HG03139 (cell line): ENCODE data around the gene ABLIM1.
"Not testable (repeated sequence)": the region's sequence is repeated elsewhere in the genome, so short reads cannot be mapped to it uniquely, and the experiment has no call there.

ENCODE experiments used
- ATAC-seq: cut with Tn5 transposase; IDR thresholded peaks from one replicate; pipeline ENCODE4 v1.9.1; 2021; ENCODE audit not compliant: unreplicated experiment

Gene ABLIM1

DNA sequence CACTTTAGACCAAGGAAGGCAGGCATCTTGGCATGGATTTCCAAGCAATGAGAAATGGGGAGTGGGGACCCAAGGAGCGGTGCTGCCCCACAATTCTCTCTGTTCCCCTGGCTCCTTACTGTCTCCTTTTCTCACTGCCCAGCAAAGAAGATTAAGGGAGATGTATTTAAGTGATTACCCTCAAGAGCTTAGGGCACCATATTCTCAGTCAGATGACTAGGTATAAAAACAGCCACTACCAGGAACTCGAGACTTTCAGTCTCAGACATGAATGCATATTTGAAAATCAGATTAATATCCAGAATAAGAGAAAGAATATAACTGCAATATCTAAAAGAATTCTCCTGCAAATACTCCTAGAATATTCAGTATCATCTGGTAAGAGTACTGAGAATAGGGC, at the start of gene ABLIM1:
ABLIM1 (minus strand) TSS at position 101 of the 400 bp plus-strand sequence; CDS start at position 26, 75 bp downstream.
- ATAC-seq, result no peak

DNA sequence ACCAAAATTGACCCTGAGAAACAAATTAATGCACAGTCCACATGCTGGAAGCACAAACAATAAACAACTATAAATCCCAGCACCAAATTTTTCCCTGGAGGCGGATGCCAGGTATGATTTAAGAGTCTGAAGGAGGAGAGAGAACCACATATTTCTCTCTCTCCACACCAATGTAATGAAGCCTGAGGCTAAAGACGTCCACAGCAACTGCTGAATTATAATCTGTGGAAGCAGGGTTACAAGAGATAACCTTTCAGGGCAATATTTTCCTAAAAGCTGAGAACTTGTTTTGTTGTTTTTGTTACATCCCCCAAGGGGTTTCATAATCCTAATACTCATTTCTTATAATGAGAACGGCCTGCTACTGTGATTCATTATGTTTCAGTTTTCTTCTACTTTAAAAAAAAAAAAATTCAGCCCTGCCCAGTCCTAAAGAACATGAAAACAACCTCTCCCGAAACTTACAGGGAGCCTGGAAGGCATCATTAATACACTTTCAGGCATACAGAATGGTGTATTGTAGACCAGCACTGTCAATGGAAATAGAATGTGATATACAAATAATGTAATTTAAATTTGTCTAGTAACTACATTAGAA, 48.5 kb upstream of the ABLIM1 start:
- ATAC-seq, result no peak

DNA sequence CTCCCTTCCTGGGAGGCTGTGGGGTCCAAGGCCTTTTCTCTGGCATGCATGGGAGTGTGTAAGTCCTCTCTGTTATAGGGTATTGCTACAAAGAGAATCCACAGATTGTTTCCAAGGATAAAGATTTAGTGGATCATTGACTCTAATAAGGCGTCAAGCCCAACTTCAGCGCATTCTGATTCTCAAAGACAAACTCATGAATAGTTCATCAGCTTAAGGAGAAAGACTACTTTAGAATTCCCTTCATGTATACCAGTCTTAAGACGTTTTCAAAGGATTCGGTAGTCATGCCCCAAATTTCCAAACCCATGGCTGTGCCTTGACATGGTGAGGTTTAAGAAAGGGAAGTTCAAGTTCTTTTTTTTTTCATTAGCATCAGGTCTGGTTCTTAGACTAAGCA, 46.6 kb upstream of the ABLIM1 start:
- ATAC-seq, result no peak

DNA sequence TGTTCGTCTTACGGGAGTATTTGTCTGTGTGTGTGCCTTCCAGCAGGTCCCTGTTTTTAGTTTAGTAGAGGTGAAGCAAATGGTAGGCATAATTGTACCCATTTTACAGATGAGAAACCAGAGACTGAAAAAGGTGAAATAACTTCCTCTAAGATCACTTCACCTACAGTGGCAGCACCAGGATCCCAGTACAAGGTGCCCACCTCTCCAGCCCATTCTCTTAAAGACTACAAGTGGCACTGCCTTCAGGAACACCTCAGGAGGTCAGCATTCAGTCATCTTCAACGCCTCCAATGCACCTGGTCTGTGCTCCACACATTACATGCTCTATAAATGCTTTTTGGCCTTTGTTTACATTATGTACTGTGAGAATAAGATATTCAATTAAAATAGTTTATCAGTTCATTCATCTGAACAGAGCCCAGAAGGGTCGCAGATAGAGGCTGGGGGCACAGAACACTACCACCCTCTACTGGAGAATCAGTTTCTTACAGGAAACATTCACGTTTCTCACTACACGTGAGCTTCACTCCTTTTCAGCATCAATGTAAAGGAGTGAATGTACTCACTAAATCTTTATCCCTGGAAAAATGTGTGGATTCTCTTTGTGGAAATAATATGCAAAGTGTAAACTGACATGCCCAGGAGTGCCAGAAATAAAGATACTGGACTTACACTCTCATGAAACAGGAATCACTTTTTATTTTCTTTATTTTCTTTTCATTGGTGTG, 45.5 kb upstream of the ABLIM1 start:
- no peak for ATAC-seq

DNA sequence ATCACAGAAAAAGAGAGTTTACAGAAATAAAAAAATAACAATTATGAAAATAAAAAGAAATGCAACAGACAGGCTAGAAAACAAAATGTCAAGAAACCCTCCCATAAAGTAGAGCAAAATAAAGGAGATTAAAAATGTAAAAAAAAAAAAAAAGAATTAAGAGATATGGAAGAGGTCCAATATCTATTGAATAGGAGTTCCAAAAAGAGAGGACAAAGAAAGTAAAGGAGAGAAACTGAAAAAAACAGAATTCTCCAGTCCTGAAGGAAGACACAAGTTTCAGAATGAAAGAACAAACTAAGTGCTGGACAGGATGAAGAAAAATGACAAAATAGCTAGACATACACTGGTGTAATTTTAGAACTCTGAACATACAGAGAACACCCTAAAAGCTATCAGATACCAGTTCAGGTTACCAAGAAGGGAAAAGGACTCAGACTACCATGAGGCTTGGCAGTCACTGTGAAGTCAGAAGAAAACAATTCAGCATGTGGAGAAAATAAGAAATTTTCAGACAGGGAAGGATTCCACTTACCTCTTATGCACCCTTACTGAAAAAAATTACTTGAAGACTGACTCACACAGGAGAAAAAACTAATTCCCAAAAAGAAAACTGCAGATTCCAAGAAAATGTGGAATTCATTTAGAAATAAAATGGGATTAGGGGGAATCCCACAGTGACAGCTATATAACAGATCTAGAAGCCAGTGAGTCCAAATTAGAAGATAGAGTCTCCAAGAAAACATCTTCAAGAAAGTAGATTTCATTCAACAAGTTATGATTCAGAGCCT, 40.4 kb upstream of the ABLIM1 start:
- ATAC-seq, result no peak

GRCh38 chr10:114697061-114697598, 39.1 kb upstream of the ABLIM1 start:
- ATAC-seq, result no peak

DNA sequence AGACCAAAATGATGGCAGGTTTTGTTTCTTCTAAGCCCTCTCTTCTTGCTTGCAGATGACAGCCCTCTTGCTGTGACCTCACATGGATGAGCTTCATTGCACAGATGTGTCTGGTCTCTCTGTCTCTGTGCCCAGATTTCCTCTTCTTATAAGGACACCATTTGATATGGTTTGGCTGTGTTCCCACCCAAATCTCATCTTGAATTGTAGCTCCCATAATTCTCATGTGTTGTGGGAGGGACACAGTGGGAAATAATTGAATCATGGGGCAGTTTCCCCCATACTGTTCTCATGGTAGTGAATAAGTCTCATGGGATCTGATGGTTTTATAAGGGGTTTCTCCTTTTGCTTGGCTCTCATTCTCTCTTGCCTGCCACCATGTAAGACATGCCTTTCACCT, 38.2 kb upstream of the ABLIM1 start:
- not testable (repeated sequence) for ATAC-seq

DNA sequence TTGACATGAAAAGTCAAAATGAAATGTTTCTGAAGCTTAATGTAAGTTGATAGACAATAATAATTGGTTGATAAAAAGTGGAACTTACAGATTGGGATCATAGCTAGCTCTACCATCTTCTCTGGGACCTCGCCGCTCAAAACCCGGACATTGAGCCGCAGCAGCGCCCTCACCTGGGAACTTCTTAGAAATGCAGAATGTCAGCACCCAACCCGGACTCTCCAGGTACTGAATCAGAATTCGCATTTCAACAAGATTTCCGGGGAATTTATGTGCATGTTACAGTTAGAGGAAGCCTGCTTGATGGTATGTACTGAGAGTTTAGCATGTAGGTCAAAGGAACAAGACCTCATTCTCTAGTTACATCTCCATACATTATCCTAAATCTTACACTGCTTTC, 36.7 kb upstream of the ABLIM1 start:
- ATAC-seq, result no peak

- no peak for ATAC-seq
Observed at GRCh38 chr10:114694062-114694461, 36.0 kb upstream of the ABLIM1 start.

DNA sequence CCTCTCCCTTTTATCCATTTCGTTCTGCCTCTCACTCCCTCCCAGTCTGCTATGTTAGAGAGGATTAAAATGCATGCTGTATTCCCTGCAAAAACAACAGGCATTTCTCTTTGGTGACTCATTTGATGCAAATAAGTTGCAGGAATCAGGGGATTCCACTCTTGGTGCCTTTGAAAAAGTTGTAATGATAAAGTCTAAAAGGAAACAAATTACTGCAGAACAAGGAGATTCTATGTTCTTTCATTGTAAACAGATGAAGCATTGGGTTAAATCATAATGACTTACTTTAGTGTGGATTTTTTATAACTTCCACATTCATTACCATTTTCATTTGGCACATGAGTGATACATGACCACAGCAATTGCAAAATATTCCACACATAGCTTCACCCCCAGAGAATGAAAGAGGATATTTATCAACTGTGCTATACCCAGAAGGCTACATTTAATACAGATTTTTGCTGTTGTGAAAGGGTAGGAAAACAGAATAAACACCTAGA, 33.4 kb upstream of the ABLIM1 start:
- ATAC-seq, result no peak

DNA sequence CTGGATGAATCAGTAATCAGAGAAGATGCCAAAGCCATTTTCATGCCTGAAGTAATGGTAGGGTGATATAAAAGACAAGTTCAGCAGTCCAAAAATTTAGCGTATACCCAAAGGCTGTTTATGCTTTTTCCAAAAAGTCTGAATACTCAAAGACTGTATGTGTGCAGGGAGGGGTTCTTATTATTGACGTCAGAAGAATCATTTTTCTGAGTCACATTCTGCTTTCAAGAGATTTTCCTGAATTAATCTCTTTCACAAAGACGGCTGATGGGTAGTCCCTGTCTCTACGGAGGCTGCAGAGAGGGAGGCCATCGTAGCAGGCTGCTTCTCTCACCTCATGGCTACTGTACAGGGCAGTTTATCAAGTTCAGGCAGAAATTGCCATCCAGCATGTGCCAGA, 30.7 kb upstream of the ABLIM1 start:
- no peak for ATAC-seq

DNA sequence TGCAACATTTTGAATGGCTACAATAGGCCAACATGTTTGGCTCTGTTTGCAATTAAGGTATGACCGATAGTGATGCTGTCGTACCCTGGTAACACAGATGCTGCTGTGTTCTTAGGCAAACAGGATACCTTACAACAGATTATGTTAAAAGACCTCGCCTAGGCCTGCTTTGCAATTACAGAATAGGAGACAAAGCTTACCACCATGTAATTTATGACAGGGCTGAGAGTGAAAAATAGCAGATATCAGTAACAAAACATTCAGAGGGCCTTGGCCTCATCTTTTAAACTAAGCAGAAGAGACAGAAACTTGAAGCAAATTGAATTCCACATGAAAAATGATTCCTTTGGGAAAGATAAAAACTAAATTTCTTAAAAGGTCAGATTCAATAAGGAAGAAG, 29.4 kb upstream of the ABLIM1 start:
- ATAC-seq, result no peak

- no peak for ATAC-seq
Observed at GRCh38 chr10:114686013-114686412, 27.9 kb upstream of the ABLIM1 start.

GRCh38 chr10:114685456-114685855, 27.4 kb upstream of the ABLIM1 start:
- no peak for ATAC-seq

GRCh38 chr10:114684822-114685209, 26.7 kb upstream of the ABLIM1 start:
- ATAC-seq, result no peak

GRCh38 chr10:114684084-114684821, 26.2 kb upstream of the ABLIM1 start:
- no peak for ATAC-seq

- ATAC-seq, result no peak
Observed at GRCh38 chr10:114683593-114683992, 25.5 kb upstream of the ABLIM1 start.

DNA sequence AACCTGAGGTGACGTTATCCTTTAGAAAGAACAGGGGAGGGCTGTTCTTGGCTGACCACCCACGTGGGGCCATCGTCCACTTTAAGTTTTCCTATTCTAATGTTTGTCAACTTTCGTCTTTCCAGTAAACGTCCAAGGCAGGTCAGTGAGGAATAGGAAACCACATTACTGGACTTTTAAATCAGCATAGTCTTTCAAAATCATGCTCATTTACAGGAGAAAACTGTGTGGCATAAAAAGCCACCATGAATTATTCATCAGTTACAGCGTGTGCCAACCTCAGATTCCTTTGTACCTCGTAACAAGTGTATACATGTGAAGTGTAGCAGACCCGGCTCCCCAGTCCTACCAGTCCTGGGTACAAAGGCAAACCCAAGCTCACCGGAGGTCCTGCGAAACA, 25.1 kb upstream of the ABLIM1 start:
- ATAC-seq, result no peak

GRCh38 chr10:114682532-114682931, 24.5 kb upstream of the ABLIM1 start:
- no peak for ATAC-seq

GRCh38 chr10:114682121-114682520, 24.0 kb upstream of the ABLIM1 start:
- no peak for ATAC-seq

- ATAC-seq, result no peak
Observed at GRCh38 chr10:114681542-114681941, 23.5 kb upstream of the ABLIM1 start.
